CD8-positive, alpha-beta memory T cell (primary cell): Measurements from ENCODE around the gene MVB12B. TPM values are rescaled to one million over a fixed set of nuclear protein-coding genes. Genes with fewer than 3 reads are reported as not detected.
A peak's percentile ranks its signal among the peaks of the same experiment; 100 is the strongest.

Experiments used
- CTCF ChIA-PET: fragments of 350-600 bp; sonication (Branson Sonifier 250); formaldehyde crosslinking; loops from one replicate; lab custom pipeline; 2021; ENCODE audit warnings: antibody characterized with exemption; lab: Charles Lee
- POLR2A ChIA-PET: fragments of 350-600 bp; sonication (Branson Sonifier 250); formaldehyde crosslinking; loops from one replicate; lab custom pipeline; 2021; ENCODE audit warnings: antibody characterized with exemption; lab: Charles Lee
- DNase-seq, 5 donors: peaks; one replicate each; pipeline versions ENCODE4 v3.0.0 to v3.0.0-alpha.2; 2020 to 2022; ENCODE audit warnings: mixed read lengths in 1 of 5
- H3K27ac ChIP-seq: one replicate; pipeline ENCODE4 v1.7.0; 2013; ENCODE audit warnings: low read depth, mild to moderate bottlenecking, low read length, moderate library complexity
- H3K27me3 ChIP-seq: 2 replicates; pipeline ENCODE4 v1.7.0; 2013; ENCODE audit warnings: low read length, mild to moderate bottlenecking; ENCODE audit not compliant: insufficient read depth, poor library complexity, severe bottlenecking
- H3K36me3 ChIP-seq: 2 replicates; pipeline ENCODE4 v1.7.0; 2013; ENCODE audit warnings: mild to moderate bottlenecking, low read length, moderate library complexity; ENCODE audit not compliant: insufficient read depth
- H3K4me1 ChIP-seq: 2 replicates; pipeline ENCODE4 v1.7.0; 2013; ENCODE audit warnings: mild to moderate bottlenecking, low read length, moderate library complexity; ENCODE audit not compliant: insufficient read depth
- H3K4me3 ChIP-seq: 2 replicates; pipeline ENCODE4 v1.7.0; 2013; ENCODE audit warnings: mild to moderate bottlenecking, low read length
- H3K9me3 ChIP-seq: 2 replicates; pipeline ENCODE4 v1.7.0; 2013; ENCODE audit warnings: mild to moderate bottlenecking, low read length
- H3K27ac Mint-ChIP-seq, 8 donors: one replicate each; pipeline ENCODE4 v1.8.0; 2020 to 2021; ENCODE audit warnings: mixed read lengths in 8 of 8, mild to moderate bottlenecking in 6 of 8, inconsistent platforms in 3 of 8, moderate library complexity in 3 of 8
- H3K27me3 Mint-ChIP-seq, 2 donors: one replicate each; pipeline ENCODE4 v1.8.0; 2020 to 2021; ENCODE audit warnings: mixed read lengths in 2 of 2, mild to moderate bottlenecking in 1 of 2, moderate library complexity in 1 of 2
- H3K36me3 Mint-ChIP-seq, 3 donors: one replicate each; pipeline ENCODE4 v1.8.0; 2020 to 2021; ENCODE audit warnings: mixed read lengths in 3 of 3, inconsistent platforms in 1 of 3, mild to moderate bottlenecking in 1 of 3
- H3K4me1 Mint-ChIP-seq, 3 donors: one replicate each; pipeline ENCODE4 v1.8.0; 2020 to 2021; ENCODE audit warnings: mixed read lengths in 3 of 3, inconsistent platforms in 1 of 3, mild to moderate bottlenecking in 1 of 3
- H3K4me3 Mint-ChIP-seq, 7 donors: one replicate each; pipeline ENCODE4 v1.8.0; 2020 to 2021; ENCODE audit warnings: mixed read lengths in 7 of 7, mild to moderate bottlenecking in 6 of 7, moderate library complexity in 4 of 7, inconsistent platforms in 2 of 7
- H3K9me3 Mint-ChIP-seq, 5 donors: one replicate each; pipeline ENCODE4 v1.8.0; 2020 to 2022; ENCODE audit warnings: mixed read lengths in 5 of 5, mild to moderate bottlenecking in 3 of 5, moderate library complexity in 2 of 5, inconsistent platforms in 1 of 5
- polyA plus RNA-seq: library from polyadenylated mRNA; unstranded; fragments of 300-500 nt; fragmentation: Illumina TruSeq; gene quantifications from one replicate; pipeline ENCODE4 v1.2.3, GENCODE V29; 2021
- total RNA-seq, 2 experiments: library from RNA; stranded (reverse); gene quantifications; one replicate each; pipeline ENCODE4 v1.2.3, GENCODE V29; 2021

The MVB12B gene
- total and polyA plus RNA-seq, 3 experiments from 2014 or later = 11.0 to 13.1 (median 12.7) TPM

- Mint-ChIP-seq H3K4me1 (peaks cover 0 to 2% (median 0%) of the 10 kb centered on the region in 3 donors), H3K36me3 (peaks cover 0 to 29% (median 0%) of the 10 kb centered on the region in 3 donors), H3K4me3 (no peak overlapping the region), H3K27ac (no peak overlapping the region), H3K9me3 (no peaks in the 10 kb centered on the region), H3K27me3 (peaks cover 0 to 14% of the 10 kb centered on the region in 2 donors)
- POLR2A ChIA-PET = no interaction called here
- no peak for DNase-seq
- no peaks in the 10 kb centered on the region for H3K4me1 ChIP-seq
- no peaks in the 10 kb centered on the region for H3K36me3 ChIP-seq
- peaks cover 2% of the 10 kb centered on the region for H3K27me3 ChIP-seq
- H3K4me3 ChIP-seq = no peak overlapping the region
- H3K27ac ChIP-seq = no peak overlapping the region
- no peaks in the 10 kb centered on the region for H3K9me3 ChIP-seq
- CTCF ChIA-PET = interaction anchor here (0.8 to 7.6 kb wide), 5 partner anchors 7 to 59 kb away, joined by 3 to 49 read pairs (median 5); no protein-coding TSS in a partner anchor
Observed at GRCh38 chr9:126508171-126508591, 181.6 kb downstream of the MVB12B start.

- ChIA-PET POLR2A (no interaction called here), CTCF (interaction anchor here (1.9 to 7.6 kb wide), 2 partner anchors 8 to 17 kb away, joined by 5 to 49 read pairs; no protein-coding TSS in a partner anchor)
Observed at GRCh38 chr9:126508928-126509327, 182.3 kb downstream of the MVB12B start.

DNA sequence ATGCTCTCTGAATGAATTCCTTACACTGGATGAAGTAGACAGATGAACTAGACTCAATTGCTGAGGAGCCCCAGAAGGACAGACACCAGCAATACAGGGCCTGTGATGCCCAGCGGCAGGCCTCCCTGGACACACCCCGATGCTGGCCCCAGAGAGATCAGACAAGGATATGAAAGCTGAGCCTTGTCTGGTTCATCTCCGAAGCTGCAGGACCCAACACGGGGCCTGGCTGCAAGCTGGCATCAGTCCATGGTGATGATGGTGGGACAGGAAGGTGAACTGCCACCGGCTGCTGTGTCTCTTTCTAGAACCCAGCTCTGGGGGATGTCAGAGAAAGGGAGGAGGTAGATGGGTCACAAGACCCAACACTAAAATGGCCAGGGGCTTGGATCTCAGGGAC is 183.1 kb downstream of the MVB12B start:
- H3K27me3 ChIP-seq = peaks cover 8% of the 10 kb centered on the region
- no peaks in the 10 kb centered on the region for H3K4me1 ChIP-seq
- no peaks in the 10 kb centered on the region for H3K9me3 Mint-ChIP-seq
- H3K27ac ChIP-seq = no peak overlapping the region
- H3K9me3 ChIP-seq = no peaks in the 10 kb centered on the region
- DNase-seq = no peak
- H3K27me3 Mint-ChIP-seq = peaks cover 0 to 21% of the 10 kb centered on the region in 2 donors
- CTCF ChIA-PET = interaction anchor here (5.4 to 7.6 kb wide), 2 partner anchors 9 to 48 kb away, joined by 29 to 49 read pairs; no protein-coding TSS in a partner anchor
- POLR2A ChIA-PET = no interaction called here
- H3K27ac Mint-ChIP-seq = peak overlapping the region in 1 of 8 donors; percentile 70
- peaks cover 0 to 5% (median 3%) of the 10 kb centered on the region in 3 donors for H3K4me1 Mint-ChIP-seq
- H3K36me3 ChIP-seq = no peaks in the 10 kb centered on the region
- H3K4me3 Mint-ChIP-seq = no peak overlapping the region
- H3K4me3 ChIP-seq = no peak overlapping the region
- H3K36me3 Mint-ChIP-seq = peaks cover 0 to 15% (median 0%) of the 10 kb centered on the region in 3 donors

More at GRCh38 chr9:126508928-126509327, 182.3 kb downstream of the MVB12B start:
- H3K27me3 Mint-ChIP-seq = peaks cover 0 to 21% of the 10 kb centered on the region in 2 donors
- Histone ChIP-seq H3K4me3 (no peak overlapping the region), H3K36me3 (no peaks in the 10 kb centered on the region), H3K27ac (no peak overlapping the region), H3K4me1 (no peaks in the 10 kb centered on the region), H3K27me3 (peaks cover 8% of the 10 kb centered on the region), H3K9me3 (no peaks in the 10 kb centered on the region)
- no peak overlapping the region for H3K4me3 Mint-ChIP-seq
- DNase-seq = no peak
- H3K4me1 Mint-ChIP-seq = peaks cover 0 to 5% (median 3%) of the 10 kb centered on the region in 3 donors
- H3K27ac Mint-ChIP-seq = peak overlapping the region in 1 of 8 donors; percentile 76
- peaks cover 0 to 23% (median 0%) of the 10 kb centered on the region in 3 donors for H3K36me3 Mint-ChIP-seq
- no peaks in the 10 kb centered on the region for H3K9me3 Mint-ChIP-seq

DNA sequence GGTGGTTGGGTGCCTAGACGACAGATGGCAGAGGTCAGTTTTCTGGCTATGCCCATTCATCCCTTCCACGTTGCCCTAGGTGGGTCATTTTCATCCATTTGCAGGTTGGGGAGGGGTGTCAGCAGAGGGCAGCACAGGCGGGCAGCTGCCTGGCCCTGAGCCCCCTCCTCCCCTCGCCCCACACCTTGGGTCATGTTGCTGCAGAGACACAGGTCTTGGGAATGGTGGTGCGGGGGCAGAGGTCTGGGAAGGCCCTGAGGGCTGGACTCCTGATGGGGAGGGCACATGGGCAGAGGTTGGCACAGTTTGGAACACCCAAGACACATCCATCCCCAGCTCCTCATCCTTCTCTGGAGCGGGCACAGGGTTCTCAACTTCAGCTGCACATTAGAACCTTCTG is 183.9 kb downstream of the MVB12B start:
- POLR2A ChIA-PET = no interaction called here

GRCh38 chr9:126511411-126511810 is 184.8 kb downstream of the MVB12B start:
- H3K4me1 Mint-ChIP-seq = peaks cover 3 to 11% (median 5%) of the 10 kb centered on the region in 3 donors
- peak overlapping the region in 1 of 7 donors; percentile 35 for H3K4me3 Mint-ChIP-seq
- no peaks in the 10 kb centered on the region for H3K36me3 Mint-ChIP-seq
- Histone ChIP-seq H3K27ac (no peak overlapping the region), H3K27me3 (peaks cover 8% of the 10 kb centered on the region), H3K36me3 (no peaks in the 10 kb centered on the region), H3K9me3 (no peaks in the 10 kb centered on the region), H3K4me3 (no peak overlapping the region), H3K4me1 (peaks cover 1% of the 10 kb centered on the region)
- peaks cover 0 to 30% of the 10 kb centered on the region in 2 donors for H3K27me3 Mint-ChIP-seq
- no peak for DNase-seq
- ChIA-PET POLR2A (interaction anchor here (0.6 kb wide), 1 partner anchor 46 kb away, joined by 4 read pairs; no protein-coding TSS in a partner anchor), CTCF (interaction anchor here (0.7 to 7.6 kb wide), 3 partner anchors 11 to 46 kb away, joined by 3 to 49 read pairs (median 29); no protein-coding TSS in a partner anchor)
- peak overlapping the region in 1 of 8 donors; percentile 3 for H3K27ac Mint-ChIP-seq
- H3K9me3 Mint-ChIP-seq = no peaks in the 10 kb centered on the region

More for the DNA sequence above, 183.9 kb downstream of the MVB12B start:
- Histone ChIP-seq H3K9me3 (no peaks in the 10 kb centered on the region), H3K27me3 (peaks cover 8% of the 10 kb centered on the region), H3K27ac (no peak overlapping the region), H3K36me3 (no peaks in the 10 kb centered on the region), H3K4me3 (no peak overlapping the region), H3K4me1 (no peaks in the 10 kb centered on the region)
- H3K27ac Mint-ChIP-seq = no peak overlapping the region
- DNase-seq = no peak
- CTCF ChIA-PET = interaction anchor here (0.6 to 7.6 kb wide), 5 partner anchors 10 to 1312 kb away, joined by 3 to 49 read pairs (median 3); no protein-coding TSS in a partner anchor
- peaks cover 0 to 7% (median 0%) of the 10 kb centered on the region in 3 donors for H3K36me3 Mint-ChIP-seq
- H3K4me3 Mint-ChIP-seq = no peak overlapping the region
- peaks cover 0 to 28% of the 10 kb centered on the region in 2 donors for H3K27me3 Mint-ChIP-seq
- peaks cover 0 to 9% (median 3%) of the 10 kb centered on the region in 3 donors for H3K4me1 Mint-ChIP-seq
- H3K9me3 Mint-ChIP-seq = no peaks in the 10 kb centered on the region

- H3K36me3 ChIP-seq = no peaks in the 10 kb centered on the region
- no peaks in the 10 kb centered on the region for H3K9me3 ChIP-seq
- CTCF ChIA-PET = interaction anchor here (0.9 to 7.6 kb wide), 6 partner anchors 13 to 129 kb away, joined by 3 to 49 read pairs (median 7); no protein-coding TSS in a partner anchor
- POLR2A ChIA-PET = interaction anchor here (1.5 kb wide), 1 partner anchor 10 kb away, joined by 3 read pairs; no protein-coding TSS in a partner anchor
- no peaks in the 10 kb centered on the region for H3K9me3 Mint-ChIP-seq
- H3K4me1 Mint-ChIP-seq = peaks cover 22 to 31% (median 23%) of the 10 kb centered on the region in 3 donors
- peaks cover 8% of the 10 kb centered on the region for H3K27me3 ChIP-seq
- no peak overlapping the region for H3K4me3 ChIP-seq
- no peak for DNase-seq
- H3K27ac Mint-ChIP-seq = peak overlapping the region in 1 of 8 donors; percentile 54
- peaks cover 0 to 2% (median 0%) of the 10 kb centered on the region in 3 donors for H3K36me3 Mint-ChIP-seq
- H3K4me3 Mint-ChIP-seq = peak overlapping the region in 3 of 7 donors; percentile 13 to 75 (median 41)
- peaks cover 0 to 43% of the 10 kb centered on the region in 2 donors for H3K27me3 Mint-ChIP-seq
- no peak overlapping the region for H3K27ac ChIP-seq
- H3K4me1 ChIP-seq = peaks cover 20% of the 10 kb centered on the region
Observed at GRCh38 chr9:126513159-126514036, 186.8 kb downstream of the MVB12B start.

DNA sequence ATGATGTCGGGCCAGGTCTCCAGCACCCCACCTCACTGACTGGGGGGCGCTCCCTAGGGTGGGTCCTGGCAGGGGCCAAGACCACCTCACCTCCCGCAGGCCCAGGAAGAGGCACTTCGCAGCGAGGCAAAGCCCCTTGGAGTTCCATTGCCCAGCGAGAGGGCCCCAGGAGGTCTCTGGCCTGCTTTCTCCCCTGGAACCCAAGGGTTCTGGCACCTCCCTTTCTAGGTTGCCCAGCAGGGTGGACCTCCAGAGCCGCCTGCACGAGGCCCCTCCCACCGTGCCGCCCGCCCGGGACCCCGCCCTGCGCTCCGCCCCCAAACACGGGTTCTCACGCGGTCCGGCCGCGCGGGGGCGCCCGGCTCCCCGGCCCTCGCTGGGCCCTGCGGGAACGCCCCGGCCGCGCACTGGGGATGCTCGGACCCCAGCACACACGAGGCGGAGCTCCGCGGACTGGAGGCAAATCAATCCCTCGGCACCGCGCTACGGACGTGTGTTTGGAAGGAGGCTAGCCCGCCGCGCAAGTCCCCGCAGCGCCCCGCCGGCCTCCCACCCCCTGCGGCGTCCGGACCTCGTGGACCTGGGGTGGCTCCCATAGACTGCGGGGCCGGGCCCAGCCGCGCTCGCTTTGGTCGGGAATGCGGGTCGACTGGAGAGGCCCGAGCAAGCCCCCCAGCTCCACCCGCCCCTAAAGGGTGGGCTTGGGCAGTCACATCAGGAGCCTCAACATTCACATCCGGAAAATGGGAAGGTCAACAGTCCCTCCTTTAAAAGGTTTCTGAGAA is 187.6 kb downstream of the MVB12B start:
- Mint-ChIP-seq H3K36me3 (peaks cover 0 to 2% (median 0%) of the 10 kb centered on the region in 3 donors), H3K4me1 (peaks cover 31 to 39% (median 32%) of the 10 kb centered on the region in 3 donors), H3K27ac (no peak overlapping the region), H3K27me3 (peaks cover 0 to 43% of the 10 kb centered on the region in 2 donors), H3K4me3 (peak overlapping the region in 1 of 7 donors; percentile 41), H3K9me3 (no peaks in the 10 kb centered on the region)
- no peak overlapping the region for H3K4me3 ChIP-seq
- DNase-seq = peak; percentile 40 to 73 (median 60)
- POLR2A ChIA-PET = interaction anchor here (1.5 kb wide), 1 partner anchor 9 kb away, joined by 3 read pairs; no protein-coding TSS in a partner anchor
- CTCF ChIA-PET = interaction anchor here (0.9 to 7.6 kb wide), 6 partner anchors 12 to 130 kb away, joined by 3 to 49 read pairs (median 7); no protein-coding TSS in a partner anchor
- H3K9me3 ChIP-seq = no peaks in the 10 kb centered on the region
- H3K4me1 ChIP-seq = peaks cover 28% of the 10 kb centered on the region
- peaks cover 12% of the 10 kb centered on the region for H3K27me3 ChIP-seq
- H3K36me3 ChIP-seq = no peaks in the 10 kb centered on the region
- H3K27ac ChIP-seq = no peak overlapping the region
